ENCODE results near the gene HOXA4. TPM values are rescaled to one million over a fixed set of nuclear protein-coding genes. Genes with fewer than 3 reads are reported as not detected.

HOXA4 gene
- total RNA-seq, 8 experiments from 2014 or later: 1.1 to 31.6 (median 15.0) TPM

DNA sequence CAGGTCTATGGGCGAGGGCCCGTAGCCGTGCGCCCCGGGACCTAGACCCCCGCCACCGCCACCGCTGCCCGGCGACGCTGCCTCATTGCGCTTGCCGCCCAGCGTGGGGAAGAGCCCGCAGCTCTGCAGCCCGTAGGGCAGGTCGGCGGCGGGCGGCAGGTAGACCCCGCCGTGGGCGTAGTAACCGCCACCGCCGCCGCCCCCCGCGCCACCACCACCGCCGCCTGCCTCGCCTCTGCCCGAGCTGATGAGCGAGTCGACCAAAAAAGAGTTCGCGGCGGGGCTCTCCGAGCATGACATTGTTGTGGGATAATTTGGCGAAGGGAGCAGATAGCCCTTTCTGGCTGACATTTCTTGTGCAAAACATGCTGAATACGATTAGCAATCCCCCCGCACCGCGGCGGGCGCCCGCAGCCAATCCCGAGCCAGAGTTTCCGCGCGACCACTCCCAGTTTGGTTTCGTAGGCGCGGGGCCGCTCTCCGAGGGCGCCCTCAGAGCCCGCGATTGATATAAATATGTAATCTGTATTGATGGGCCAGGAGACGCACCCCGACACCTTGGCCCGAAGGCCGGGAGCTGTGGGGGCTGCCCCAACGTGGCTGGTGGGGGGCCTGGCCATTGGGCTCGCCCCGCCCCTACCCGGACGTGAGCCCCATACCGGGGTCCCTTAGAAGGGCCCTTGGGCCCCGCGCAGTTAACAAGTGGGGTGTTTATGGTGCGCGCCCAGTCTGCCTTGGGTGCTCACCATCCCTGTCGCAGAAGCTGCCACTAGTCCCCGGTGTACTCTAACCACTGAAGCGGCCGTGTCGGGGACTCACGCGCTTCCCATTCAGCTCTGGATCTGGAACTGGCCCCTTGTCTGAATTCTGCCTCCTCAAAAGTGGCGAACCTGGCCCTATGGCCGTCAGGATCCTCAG lies 43.7 kb upstream of the HOXA4 start, which contains the start of gene HOXA10:
Gene HOXA10, minus strand, starts transcription at position 365 of the 918 bp plus-strand sequence. Its CDS starts 14 bp downstream, at position 351.
- peak in 7 of 8 experiments; percentile 0 to 30 (median 15) for ATAC-seq (replicated peaks in 6 of 8)
- in situ Hi-C loops (cut with MboI; ENCODE audit: low pct_unique_long_range_greater_than_20kb in 2 of 9, low sequenced_read_pairs in 9 of 9, unreplicated experiment in 9 of 9): loop anchor here in 6 of 9 experiments (10.0 to 25.0 kb wide), 4 partner anchors 787 to 1312 kb away; no protein-coding TSS in a partner anchor
- no peak within 1 kb of the TSS for H3K27ac ChIP-seq
- 0 to 20% (median 0%) methylated on average over 1 to 13 of the region's 82 CpGs; no CpG with 5 or more reads in 5 of the 10 experiments for WGBS, 10 experiments
- H3K4me1 ChIP-seq (replicated peaks in 1 of 2): peaks cover 0 to 6% of the 10 kb centered on the region in 2 donors
- peak within 1 kb of the TSS in 4 of 5 donors; percentile 15 to 32 (median 24) for H3K4me3 ChIP-seq

DNA sequence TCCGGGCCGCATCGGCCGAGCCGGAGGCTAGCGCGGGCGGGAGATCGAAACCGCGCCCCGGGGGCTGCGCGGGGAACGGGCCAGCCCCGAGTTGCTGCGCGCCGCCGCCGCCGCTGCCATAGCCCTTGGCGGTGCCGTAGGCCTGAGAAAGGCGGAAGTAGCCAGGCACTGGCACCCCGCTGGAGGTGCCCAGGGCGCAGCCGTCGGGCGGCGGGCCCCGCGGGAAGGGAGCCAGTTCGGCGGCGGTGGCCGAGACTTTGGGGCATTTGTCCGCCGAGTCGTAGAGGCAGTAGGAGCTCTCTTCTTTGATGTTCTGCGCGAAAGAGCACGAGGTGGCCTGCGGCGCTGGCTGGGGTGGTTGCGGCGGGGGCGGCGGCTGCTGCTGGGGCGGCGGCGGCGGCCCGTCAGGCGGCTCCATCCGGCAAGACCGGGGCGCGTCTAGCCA lies 43.0 kb upstream of the HOXA4 start:
- Histone ChIP-seq H3K4me3 (peak overlapping the region in 4 of 5 donors; percentile 15 to 32 (median 24)), H3K4me1 (replicated peaks in 1 of 2) (peaks cover 0 to 6% of the 10 kb centered on the region in 2 donors), H3K27ac (no peak overlapping the region)
- peak; percentile 1 to 66 (median 37) for ATAC-seq (replicated peaks in 6 of 8)
- in situ Hi-C loops (cut with MboI; ENCODE audit: low pct_unique_long_range_greater_than_20kb in 2 of 9, low sequenced_read_pairs in 9 of 9, unreplicated experiment in 9 of 9): loop anchor here in 6 of 9 experiments (10.0 to 25.0 kb wide), 4 partner anchors 786 to 1311 kb away; no protein-coding TSS in a partner anchor
- 0 to 3% (median 0%) methylated on average over 6 to 31 of the region's 59 CpGs; no CpG with 5 or more reads in 7 of the 10 experiments for WGBS, 10 experiments

DNA sequence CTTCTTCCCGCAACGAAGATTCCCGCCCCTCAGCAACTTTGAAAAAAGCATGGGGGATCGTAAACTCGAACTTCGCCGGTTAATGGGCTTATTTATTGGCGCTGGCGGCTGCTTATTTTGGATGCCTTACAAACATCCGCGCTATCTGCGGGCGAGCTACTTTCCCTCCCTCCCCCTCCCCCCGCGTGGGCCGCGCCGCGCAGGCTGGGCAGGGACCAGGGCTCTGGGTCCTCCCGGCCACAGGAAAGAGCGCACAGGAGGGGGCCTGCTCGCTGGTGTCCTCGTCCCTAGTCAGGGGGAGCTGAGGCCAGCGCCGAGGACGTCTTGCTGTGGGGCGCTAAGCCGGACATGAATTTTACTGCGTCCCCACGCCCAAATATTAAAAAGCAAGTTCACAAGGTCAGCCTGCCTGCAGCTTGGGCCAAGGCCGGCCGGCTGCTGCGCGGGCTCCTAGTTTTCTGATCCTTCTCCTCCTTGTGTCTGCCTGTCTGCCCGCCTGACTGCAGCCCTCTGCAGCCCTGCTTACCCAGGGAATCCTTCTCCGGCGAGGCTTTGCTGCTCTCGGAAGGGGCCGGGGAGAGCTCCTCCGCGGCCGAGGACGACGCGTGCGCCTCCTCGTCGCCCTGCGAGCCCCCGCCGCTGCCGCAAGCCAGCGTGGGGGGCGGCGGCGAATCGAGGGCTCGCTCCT lies 42.4 kb upstream of the HOXA4 start:
- Histone ChIP-seq H3K4me3 (peak overlapping the region in 4 of 5 donors; percentile 15 to 32 (median 24)), H3K27ac (no peak overlapping the region), H3K4me1 (replicated peaks in 1 of 2) (peaks cover 0 to 6% of the 10 kb centered on the region in 2 donors)
- peak; percentile 3 to 70 (median 47) for ATAC-seq (replicated peaks in 6 of 8)
- WGBS, 10 experiments: 0 to 3% (median 2%) methylated on average over 8 to 20 of the region's 58 CpGs; no CpG with 5 or more reads in 5 of the 10 experiments
- in situ Hi-C loops (cut with MboI; ENCODE audit: low pct_unique_long_range_greater_than_20kb in 2 of 9, low sequenced_read_pairs in 9 of 9, unreplicated experiment in 9 of 9): loop anchor here in 6 of 9 experiments (10.0 to 25.0 kb wide), 4 partner anchors 786 to 1311 kb away; no protein-coding TSS in a partner anchor

DNA sequence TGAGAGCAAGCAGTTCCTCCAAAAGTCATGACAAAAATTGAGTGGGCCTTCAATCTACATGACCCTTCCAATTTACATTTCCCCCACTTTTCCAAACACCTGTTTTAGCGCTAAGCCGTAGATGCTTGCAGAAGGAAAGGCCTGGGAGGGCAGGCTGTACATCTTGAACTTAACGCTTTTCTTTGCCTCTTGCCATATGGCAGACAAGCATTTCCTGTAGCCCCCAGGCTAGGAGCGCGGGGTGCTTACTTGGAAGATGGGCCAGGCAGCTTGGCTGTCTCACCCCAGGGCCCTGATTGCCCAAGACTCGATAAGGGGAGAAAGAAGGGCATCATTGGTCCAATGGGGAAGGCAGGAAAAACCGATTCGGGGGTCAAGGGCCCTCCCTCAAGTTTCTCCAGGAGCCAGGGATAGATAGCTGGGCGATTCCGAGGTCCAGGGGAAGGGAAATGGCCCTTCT lies 41.8 kb upstream of the HOXA4 start:
- no peak overlapping the region for H3K27ac ChIP-seq
- in situ Hi-C loops (cut with MboI; ENCODE audit: low pct_unique_long_range_greater_than_20kb in 2 of 9, low sequenced_read_pairs in 9 of 9, unreplicated experiment in 9 of 9): loop anchor here in 6 of 9 experiments (10.0 to 25.0 kb wide), 4 partner anchors 785 to 1310 kb away; no protein-coding TSS in a partner anchor
- H3K4me1 ChIP-seq (replicated peaks in 1 of 2): peaks cover 0 to 6% of the 10 kb centered on the region in 2 donors
- WGBS, 10 experiments: 0 to 20% (median 5%) methylated on average over 1 to 7 of the region's 10 CpGs; no CpG with 5 or more reads in 2 of the 10 experiments
- H3K4me3 ChIP-seq: no peak overlapping the region
- ATAC-seq (replicated peaks in 6 of 8): no peak

DNA sequence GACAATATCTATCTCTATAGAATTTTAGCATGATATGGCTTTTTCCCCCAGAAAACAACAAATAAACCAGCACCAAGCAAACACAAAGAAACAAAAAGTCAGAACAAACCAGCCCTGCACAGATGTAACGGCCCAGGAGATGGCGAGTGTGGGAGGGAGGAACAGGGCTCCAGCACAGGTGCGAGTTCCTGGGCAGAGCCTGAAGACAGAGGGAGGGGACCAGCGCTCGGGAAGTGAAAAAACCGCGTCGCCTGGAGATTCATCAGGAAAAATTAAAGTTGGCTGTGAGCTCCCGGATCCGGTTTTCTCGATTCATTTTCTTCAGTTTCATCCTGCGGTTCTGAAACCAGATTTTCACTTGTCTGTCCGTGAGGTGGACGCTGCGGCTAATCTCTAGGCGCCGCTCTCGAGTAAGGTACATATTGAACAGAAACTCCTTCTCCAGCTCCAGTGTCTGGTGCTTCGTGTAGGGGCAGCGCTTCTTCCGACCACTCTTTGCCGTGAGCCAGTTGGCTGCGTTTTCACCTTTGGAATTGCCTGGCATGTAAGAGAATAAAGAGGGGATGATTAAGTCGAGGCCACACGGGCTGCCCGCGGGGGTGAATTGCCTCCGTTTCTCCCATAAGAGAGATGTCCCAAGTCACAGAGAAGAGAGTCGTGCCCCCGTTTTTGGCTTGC lies 41.2 kb upstream of the HOXA4 start:
- no peak overlapping the region for H3K4me3 ChIP-seq
- in situ Hi-C loops (cut with MboI; ENCODE audit: low pct_unique_long_range_greater_than_20kb in 2 of 9, low sequenced_read_pairs in 9 of 9, unreplicated experiment in 9 of 9): loop anchor here in 6 of 9 experiments (10.0 to 25.0 kb wide), 4 partner anchors 784 to 1309 kb away; no protein-coding TSS in a partner anchor
- ATAC-seq (replicated peaks in 6 of 8): no peak
- no peak overlapping the region for H3K27ac ChIP-seq
- WGBS, 10 experiments: 0 to 40% (median 4%) methylated on average over 2 to 28 of the region's 30 CpGs
- H3K4me1 ChIP-seq (replicated peaks in 1 of 2): peaks cover 0 to 6% of the 10 kb centered on the region in 2 donors

DNA sequence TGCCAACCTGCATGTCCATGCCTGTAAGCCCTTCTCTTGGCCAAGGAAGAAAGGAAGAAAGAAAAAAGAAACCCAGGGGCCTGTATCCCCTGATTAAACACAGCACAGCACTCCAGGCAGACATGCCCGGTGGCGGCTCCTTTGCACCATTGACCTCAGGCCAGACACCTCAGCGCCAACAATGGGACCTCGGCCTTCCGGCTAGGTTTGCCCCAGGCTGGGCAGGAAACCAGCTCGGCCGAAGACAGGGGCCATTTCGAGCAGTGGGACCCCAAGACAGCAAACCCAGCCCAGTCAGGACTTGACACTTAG lies 40.7 kb upstream of the HOXA4 start:
- Histone ChIP-seq H3K4me1 (replicated peaks in 1 of 2) (peaks cover 0 to 10% of the 10 kb centered on the region in 2 donors), H3K27ac (no peak overlapping the region), H3K4me3 (no peak overlapping the region)
- 0 to 20% (median 4%) methylated on average over 1 to 4 of the region's 8 CpGs; no CpG with 5 or more reads in 3 of the 10 experiments for WGBS, 10 experiments
- in situ Hi-C loops (cut with MboI; ENCODE audit: low pct_unique_long_range_greater_than_20kb in 2 of 9, low sequenced_read_pairs in 9 of 9, unreplicated experiment in 9 of 9): loop anchor here in 6 of 9 experiments (10.0 to 25.0 kb wide), 4 partner anchors 784 to 1309 kb away; no protein-coding TSS in a partner anchor
- ATAC-seq (replicated peaks in 6 of 8): no peak

DNA sequence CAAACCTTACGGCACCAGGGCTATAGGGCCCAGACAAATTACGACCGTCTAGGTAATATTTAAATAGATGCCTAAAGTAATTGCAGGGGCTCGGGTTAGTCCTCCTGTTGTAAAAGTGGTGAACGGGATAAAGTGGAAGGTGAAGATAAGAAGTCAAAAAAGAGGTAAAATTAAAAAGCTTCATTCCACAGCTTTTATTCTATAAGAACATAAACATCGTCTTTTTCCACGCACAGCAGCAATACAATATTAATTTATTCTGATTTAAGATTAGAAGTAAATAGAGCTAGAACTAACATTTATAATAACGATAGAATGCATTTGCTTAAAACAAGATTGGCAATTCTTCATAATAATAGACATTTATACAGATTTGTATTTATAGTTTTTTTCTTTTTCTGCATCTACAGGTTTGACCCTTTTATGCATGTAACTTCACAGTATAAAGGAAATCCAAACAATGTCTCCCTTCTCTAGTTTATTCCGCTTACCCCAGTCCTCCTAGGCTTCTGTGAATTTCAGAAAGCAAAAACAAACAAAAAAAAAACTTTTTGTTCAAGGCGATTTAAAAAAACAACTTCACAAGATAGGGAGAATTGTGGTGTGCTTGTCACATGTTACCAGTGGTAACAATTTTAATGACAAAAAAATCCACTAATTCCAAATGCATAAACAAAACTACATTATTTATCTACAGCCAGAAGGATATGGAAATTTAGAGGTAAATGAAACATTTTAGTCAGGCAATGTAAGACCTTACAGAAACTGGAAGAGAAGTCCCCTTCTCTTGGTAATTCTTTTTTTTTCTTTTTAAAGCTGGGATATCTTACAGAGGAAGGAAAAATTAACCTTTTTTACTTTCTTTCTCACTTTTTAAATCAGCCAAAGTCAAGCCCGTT lies 40.1 kb upstream of the HOXA4 start:
- Histone ChIP-seq H3K4me3 (no peak overlapping the region), H3K27ac (no peak overlapping the region), H3K4me1 (replicated peaks in 1 of 2) (peaks cover 3 to 11% of the 10 kb centered on the region in 2 donors)
- in situ Hi-C loops (cut with MboI; ENCODE audit: low pct_unique_long_range_greater_than_20kb in 2 of 9, low sequenced_read_pairs in 9 of 9, unreplicated experiment in 9 of 9): loop anchor here in 6 of 9 experiments (10.0 to 25.0 kb wide), 4 partner anchors 783 to 1308 kb away; no protein-coding TSS in a partner anchor
- no peak for ATAC-seq (replicated peaks in 6 of 8)
- 0 to 64% (median 14%) methylated on average over 5 to 11 of the region's 11 CpGs for WGBS, 10 experiments

DNA sequence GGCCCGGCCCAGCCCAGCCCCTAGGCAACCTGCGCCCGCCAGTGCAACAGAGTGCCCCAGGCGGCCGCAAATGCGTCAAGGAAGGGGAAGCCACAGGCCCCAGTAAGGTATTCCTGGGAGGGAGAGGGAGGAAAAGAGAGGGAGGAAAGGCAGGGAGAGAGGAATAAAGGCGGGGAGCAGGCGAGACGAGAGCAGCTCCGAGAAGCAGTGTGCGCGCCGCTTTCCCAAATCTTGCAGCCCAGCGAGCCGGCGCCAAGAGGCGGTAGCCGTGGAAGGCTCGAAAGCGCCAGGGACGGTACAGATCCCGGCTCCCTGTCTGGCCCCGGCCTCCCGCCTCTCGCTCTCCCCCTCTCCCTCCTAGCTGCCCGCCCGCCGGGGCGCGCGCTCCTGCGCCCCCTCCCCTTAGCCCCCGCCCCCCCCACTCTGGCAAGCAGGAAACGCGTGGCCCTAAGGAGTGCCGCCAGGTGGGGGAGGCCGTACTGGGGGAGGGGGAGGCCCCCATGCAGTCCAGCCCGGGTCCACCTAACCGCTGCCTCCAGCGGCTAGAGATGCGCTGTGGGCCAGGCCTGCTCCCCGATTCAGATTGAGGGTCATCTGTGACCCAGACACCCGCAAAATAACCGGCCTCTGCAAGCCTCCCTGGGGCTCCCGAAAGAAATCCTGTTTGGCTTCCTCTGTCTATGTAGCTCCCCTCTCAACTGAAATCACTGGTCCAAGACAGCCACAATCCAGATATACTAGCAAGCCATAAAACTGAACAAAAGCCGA lies 39.3 kb upstream of the HOXA4 start:
- Histone ChIP-seq H3K4me3 (no peak overlapping the region), H3K27ac (no peak overlapping the region), H3K4me1 (replicated peaks in 1 of 2) (peaks cover 6 to 11% of the 10 kb centered on the region in 2 donors)
- WGBS, 10 experiments: 0 to 40% (median 11%) methylated on average over 1 to 5 of the region's 46 CpGs; no CpG with 5 or more reads in 2 of the 10 experiments
- peak in 6 of 8 experiments; percentile 0 to 43 (median 24) for ATAC-seq (replicated peaks in 6 of 8)
- in situ Hi-C loops (cut with MboI; ENCODE audit: low pct_unique_long_range_greater_than_20kb in 2 of 9, low sequenced_read_pairs in 9 of 9, unreplicated experiment in 9 of 9): loop anchor here in 6 of 9 experiments (10.0 to 25.0 kb wide), 4 partner anchors 783 to 1308 kb away; no protein-coding TSS in a partner anchor

DNA sequence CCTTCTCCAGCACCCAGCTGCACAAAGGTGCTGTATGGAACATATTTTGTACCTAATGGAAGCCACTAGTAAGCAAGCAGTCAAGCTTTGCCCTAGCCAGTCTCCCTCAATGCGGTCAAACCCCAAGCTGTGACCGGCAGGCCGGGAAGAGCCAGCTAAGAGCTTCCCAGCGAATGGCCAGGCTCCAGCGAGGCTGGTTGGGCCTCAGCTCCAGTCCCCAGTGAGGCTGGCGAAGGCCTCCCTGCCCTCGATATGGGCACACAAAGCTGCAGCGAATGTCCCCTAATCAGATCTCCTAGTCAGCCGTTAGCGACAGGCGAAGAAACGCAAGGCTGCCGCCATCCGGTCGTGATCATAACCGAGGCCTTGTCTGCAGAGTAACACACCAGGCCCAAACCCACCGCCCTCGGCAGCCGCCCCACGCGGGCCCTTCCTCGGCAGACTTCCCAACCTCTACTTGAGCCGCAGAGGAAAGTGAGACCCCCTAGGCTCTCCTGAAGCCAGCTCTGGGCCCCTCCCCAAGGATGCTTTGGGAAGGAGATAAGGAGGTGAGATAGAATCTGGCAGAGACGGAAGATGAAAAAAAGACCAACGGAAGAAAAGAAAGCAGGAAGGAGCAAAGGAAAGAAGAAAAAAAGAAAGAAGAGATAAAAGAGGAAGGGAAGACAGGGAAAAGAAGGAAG lies 37.8 kb upstream of the HOXA4 start:
- H3K4me3 ChIP-seq: no peak overlapping the region
- peak in 6 of 8 experiments; percentile 1 to 34 (median 16) for ATAC-seq (replicated peaks in 6 of 8)
- peaks cover 6 to 11% of the 10 kb centered on the region in 2 donors for H3K4me1 ChIP-seq (replicated peaks in 1 of 2)
- WGBS, 10 experiments: 3 to 46% (median 10%) methylated on average over 1 to 20 of the region's 25 CpGs
- no peak overlapping the region for H3K27ac ChIP-seq
- in situ Hi-C loops (cut with MboI; ENCODE audit: low pct_unique_long_range_greater_than_20kb in 2 of 9, low sequenced_read_pairs in 9 of 9, unreplicated experiment in 9 of 9): loop anchor here in 5 of 9 experiments (25.0 kb wide), 3 partner anchors 781 to 1306 kb away; no protein-coding TSS in a partner anchor

DNA sequence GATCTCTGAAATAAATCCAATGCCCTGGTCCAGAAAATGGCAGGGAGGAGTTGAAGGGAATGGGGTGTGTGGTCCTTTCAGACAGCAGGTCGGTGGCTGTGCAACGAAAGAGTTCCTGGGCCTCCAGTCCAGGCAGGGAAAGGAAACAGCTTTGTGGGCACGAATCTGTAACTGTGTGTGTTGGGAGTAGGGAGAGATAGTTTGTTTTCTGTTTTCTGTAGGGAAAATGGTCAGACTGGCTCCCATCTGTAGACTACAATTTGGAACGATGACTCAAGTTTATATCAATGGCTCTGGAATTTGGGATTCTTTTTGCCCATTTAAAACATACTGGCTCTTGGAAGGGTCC lies 37.3 kb upstream of the HOXA4 start:
- no peak for ATAC-seq (replicated peaks in 6 of 8)
- in situ Hi-C loops (cut with MboI; ENCODE audit: low pct_unique_long_range_greater_than_20kb in 2 of 9, low sequenced_read_pairs in 9 of 9, unreplicated experiment in 9 of 9): loop anchor here in 5 of 9 experiments (25.0 kb wide), 3 partner anchors 781 to 1306 kb away; no protein-coding TSS in a partner anchor
- Histone ChIP-seq H3K4me1 (replicated peaks in 1 of 2) (peaks cover 6 to 11% of the 10 kb centered on the region in 2 donors), H3K4me3 (no peak overlapping the region), H3K27ac (no peak overlapping the region)
- 4 to 41% (median 19%) methylated on average over 1 to 4 of the region's 4 CpGs; no CpG with 5 or more reads in 4 of the 10 experiments for WGBS, 10 experiments
